D721Med (cell line): ENCODE measurements around the gene SLC51A.

ENCODE experiments used
- DNase-seq: peaks from one replicate; pipeline ENCODE4 v3.0.0; 2011; ENCODE audit warnings: low spot score; ENCODE audit not compliant: insufficient read length
- FAIRE-seq: peaks from 2 replicates; lab custom pipeline; 2011; peaks lifted over from hg19 to GRCh38; lab: Jason Lieb, UNC
- CTCF ChIP-seq: IDR thresholded peaks from 2 replicates; pipeline ENCODE4 v1.5.1; 2012; ENCODE audit warnings: mild to moderate bottlenecking, control low read depth; ENCODE audit not compliant: insufficient read depth; ENCODE audit errors: missing control alignments

SLC51A gene

GRCh38 chr3:196274585-196274984 lies 58.3 kb downstream of the SLC51A start:
- FAIRE-seq: no peak
- TF ChIP-seq CTCF: no peak

GRCh38 chr3:196275126-196275525 lies 58.8 kb downstream of the SLC51A start:
- FAIRE-seq (no peak), DNase-seq (no peak)
- no peak for TF ChIP-seq CTCF

More at GRCh38 chr3:196274585-196274984, 58.3 kb downstream of the SLC51A start:
- DNase-seq: no peak

- no peak for FAIRE-seq
These were observed 64.5 kb downstream of the SLC51A start for GRCh38 chr3:196280689-196281440.

GRCh38 chr3:196281962-196282361 lies 65.6 kb downstream of the SLC51A start:
- no peak for TF ChIP-seq CTCF
- DNase-seq: no peak
- FAIRE-seq: no peak

More at GRCh38 chr3:196280689-196281440, 64.5 kb downstream of the SLC51A start:
- no peak for TF ChIP-seq CTCF
- no peak for DNase-seq
